IMR-90 (cell line): Measurements from ENCODE around the gene PCED1B. TPM values are rescaled to one million over a fixed set of nuclear protein-coding genes. Genes with fewer than 3 reads are reported as not detected.

Experiments
- ATAC-seq: fragments of 200-7000 bp; cut with Tn5 transposase; 2 replicates; pipeline ENCODE4 v1.9.1; 2020; ENCODE audit warnings: low read depth, mild to moderate bottlenecking, moderate library complexity
- BruUV-seq: library from RNA; stranded (reverse); fragments of 400-500 nt; replicated peaks from 2 replicates; lab custom pipeline; 2021; lab: Mats Ljungman, UMichigan
- CTCF ChIA-PET: fragments of 300-600 bp; formaldehyde crosslinking; extraction: SDS; loops from one replicate; lab custom pipeline; 2021; ENCODE audit warnings: antibody characterized with exemption; lab: Yijun Ruan, JAX
- POLR2A ChIA-PET: fragments of 300-600 bp; sonication (Branson Sonifier 250); formaldehyde crosslinking; loops from one replicate; lab custom pipeline; 2022; ENCODE audit warnings: antibody characterized with exemption; ENCODE audit not compliant: unreplicated experiment; lab: Charles Lee
- DNase-seq: peaks from one replicate; pipeline ENCODE4 v3.0.0; 2013
- H2AFZ ChIP-seq: replicated peaks from 2 replicates; pipeline ENCODE3; 2013; ENCODE audit warnings: low read length, mild to moderate bottlenecking; ENCODE audit not compliant: poor library complexity
- H2AK5ac ChIP-seq: 2 replicates; pipeline ENCODE4 v1.6.1; 2013; ENCODE audit warnings: low read depth, low read length, inconsistent platforms
- H2AK9ac ChIP-seq: replicated peaks from 2 replicates; pipeline ENCODE3; 2013; ENCODE audit warnings: mild to moderate bottlenecking, low read depth, low read length, moderate library complexity; ENCODE audit not compliant: poor library complexity
- H2BK120ac ChIP-seq: 2 replicates; pipeline ENCODE4 v1.6.1; 2013; ENCODE audit warnings: low read depth, low read length, inconsistent platforms
- H2BK15ac ChIP-seq: 3 replicates; pipeline ENCODE4 v1.6.1; 2013; ENCODE audit warnings: low read depth, low read length, inconsistent platforms
- H2BK20ac ChIP-seq: 2 replicates; pipeline ENCODE4 v1.6.1; 2013; ENCODE audit warnings: low read depth, mild to moderate bottlenecking, inconsistent platforms, low read length, moderate library complexity
- H2BK5ac ChIP-seq: 2 replicates; pipeline ENCODE4 v1.6.1; 2013; ENCODE audit warnings: mild to moderate bottlenecking, low read depth, low read length, inconsistent platforms; ENCODE audit not compliant: poor library complexity, severe bottlenecking
- H3K14ac ChIP-seq: replicated peaks from 2 replicates; pipeline ENCODE4 v1.6.1; 2013; ENCODE audit warnings: low read depth, low read length, inconsistent platforms
- H3K18ac ChIP-seq: 2 replicates; pipeline ENCODE4 v1.6.1; 2013; ENCODE audit warnings: low read depth, low read length, control low read depth
- H3K23ac ChIP-seq: 2 replicates; pipeline ENCODE4 v1.6.1; 2013; ENCODE audit warnings: low read depth, low read length, inconsistent platforms
- H3K27ac ChIP-seq: 2 replicates; pipeline ENCODE4 v1.5.1; 2013; ENCODE audit warnings: mild to moderate bottlenecking, control low read depth, low read length; ENCODE audit not compliant: insufficient read depth
- H3K27me3 ChIP-seq: 2 replicates; pipeline ENCODE4 v1.6.1; 2013; ENCODE audit warnings: low read length; ENCODE audit not compliant: control insufficient read depth, insufficient read depth
- H3K36me3 ChIP-seq: 2 replicates; pipeline ENCODE4 v1.6.1; 2013; ENCODE audit warnings: low read length, mixed read lengths; ENCODE audit not compliant: control insufficient read depth, insufficient read depth
- H3K4ac ChIP-seq: 2 replicates; pipeline ENCODE4 v1.6.1; 2013; ENCODE audit warnings: low read depth, low read length, inconsistent platforms
- H3K4me1 ChIP-seq: 2 replicates; pipeline ENCODE4 v1.6.1; 2013; ENCODE audit warnings: low read length, mixed read lengths; ENCODE audit not compliant: control insufficient read depth, insufficient read depth
- H3K4me2 ChIP-seq: 2 replicates; pipeline ENCODE4 v1.6.1; 2013; ENCODE audit warnings: low read depth, mild to moderate bottlenecking, control low read depth, low read length, moderate library complexity
- H3K4me3 ChIP-seq: 2 replicates; pipeline ENCODE4 v1.5.1; 2013; ENCODE audit warnings: low read depth, mild to moderate bottlenecking, control low read depth, low read length, moderate library complexity; ENCODE audit not compliant: insufficient read depth
- H3K56ac ChIP-seq: 2 replicates; pipeline ENCODE4 v1.6.1; 2013; ENCODE audit warnings: low read length, inconsistent platforms; ENCODE audit not compliant: insufficient read depth; ENCODE audit errors: extremely low read depth
- H3K79me1 ChIP-seq, 2 experiments: 2 replicates each; pipeline ENCODE4 v1.6.1; 2013; ENCODE audit warnings: low read length in 2 of 2, inconsistent platforms in 1 of 2, low read depth in 1 of 2
- H3K9ac ChIP-seq: 2 replicates; pipeline ENCODE4 v1.6.1; 2013; ENCODE audit warnings: low read depth, low read length, control low read depth
- H3K9me1 ChIP-seq: 2 replicates; pipeline ENCODE4 v1.6.1; 2013; ENCODE audit warnings: low read length, inconsistent platforms; ENCODE audit not compliant: insufficient read depth
- H3K9me3 ChIP-seq: 2 replicates; pipeline ENCODE4 v1.6.1; 2013; ENCODE audit warnings: low read length; ENCODE audit not compliant: control insufficient read depth, insufficient read depth
- H4K20me1 ChIP-seq: 2 replicates; pipeline ENCODE4 v1.6.1; 2013; ENCODE audit warnings: low read length, inconsistent platforms; ENCODE audit not compliant: insufficient read depth
- H4K5ac ChIP-seq: 2 replicates; pipeline ENCODE4 v1.6.1; 2013; ENCODE audit warnings: mild to moderate bottlenecking, low read depth, low read length, control low read depth
- H4K8ac ChIP-seq, 2 experiments: 2 replicates each; pipeline ENCODE4 v1.6.1; 2013; ENCODE audit warnings: low read depth in 2 of 2, low read length in 2 of 2, control low read depth in 1 of 2, inconsistent platforms in 1 of 2
- H4K91ac ChIP-seq: 2 replicates; pipeline ENCODE4 v1.6.1; 2013; ENCODE audit warnings: low read depth, low read length, inconsistent platforms; ENCODE audit not compliant: insufficient read depth
- BHLHE40 ChIP-seq: fragments of 150-350 bp; IDR thresholded peaks from 2 replicates; pipeline ENCODE4 v1.6.1; 2016; ENCODE audit warnings: mild to moderate bottlenecking, low read depth, low read length
- CHD1 ChIP-seq: IDR thresholded peaks from 2 replicates; pipeline ENCODE4 v1.6.1; 2012; ENCODE audit warnings: low read depth, low read length, improper control_type of control experiment
- FOS ChIP-seq: fragments of 150-350 bp; IDR thresholded peaks from 2 replicates; pipeline ENCODE4 v1.6.1; 2016; ENCODE audit warnings: low read depth, low read length
- MAFK ChIP-seq: IDR thresholded peaks from 2 replicates; pipeline ENCODE4 v1.6.1; 2012; ENCODE audit warnings: low read depth, low read length, improper control_type of control experiment
- MAZ ChIP-seq: IDR thresholded peaks from 2 replicates; pipeline ENCODE4 v1.6.1; 2012; ENCODE audit warnings: low read depth, mild to moderate bottlenecking, low read length, improper control_type of control experiment, moderate library complexity, borderline replicate concordance
- MXI1 ChIP-seq: IDR thresholded peaks from 2 replicates; pipeline ENCODE4 v1.6.1; 2012; ENCODE audit warnings: low read depth, mild to moderate bottlenecking, low read length, moderate library complexity, borderline replicate concordance
- NFE2L2 ChIP-seq: fragments of 150-350 bp; IDR thresholded peaks from 2 replicates; pipeline ENCODE4 v1.6.1; 2016; ENCODE audit warnings: low read depth, mild to moderate bottlenecking, low read length
- POLR2A ChIP-seq: IDR thresholded peaks from 2 replicates; pipeline ENCODE4 v1.6.1; 2012; ENCODE audit warnings: mild to moderate bottlenecking, low read depth, low read length
- RAD21 ChIP-seq: IDR thresholded peaks from 2 replicates; pipeline ENCODE4 v1.6.1; 2012; ENCODE audit warnings: low read length, improper control_type of control experiment
- RCOR1 ChIP-seq: IDR thresholded peaks from 2 replicates; pipeline ENCODE4 v1.6.1; 2012; ENCODE audit warnings: mild to moderate bottlenecking, low read length, improper control_type of control experiment; ENCODE audit not compliant: insufficient replicate concordance
- SMC3 ChIP-seq: fragments of 150-350 bp; IDR thresholded peaks from 2 replicates; pipeline ENCODE4 v1.6.1; 2016; ENCODE audit warnings: low read depth, mild to moderate bottlenecking, antibody characterized with exemption, low read length, moderate library complexity
- WGBS, 2 experiments: methylation state at CpG; one replicate each; pipeline versions ENCODE4 v1.1.5 to v1.1.7; 2013; ENCODE audit warnings: missing lambda C conversion rate in 2 of 2; ENCODE audit not compliant: insufficient read length in 1 of 2; ENCODE audit errors: extremely low coverage in 2 of 2; 5-methylcytosine and 5-hydroxymethylcytosine counted together
- dilution Hi-C: fragments of 300-500 bp; cut with HindIII; formaldehyde crosslinking; loops from one replicate; pipeline ENCODE4 v1.14.3; 2018; ENCODE audit warnings: low sequenced_read_pairs; ENCODE audit not compliant: unreplicated experiment
- in situ Hi-C: fragments of 300-500 bp; cut with MboI; formaldehyde crosslinking; loops from 3 replicates; pipeline ENCODE4 v1.14.3; 2019; ENCODE audit warnings: low sequenced_read_pairs, inconsistent platforms, mixed read lengths
- intact Hi-C: fragments of 100-400 bp; cut with micrococcal nuclease; formaldehyde crosslinking; loops from 2 replicates; pipeline ENCODE4 v1.10.0; 2022
- polyA plus RNA-seq, 3 experiments: library from polyadenylated mRNA; depleted of rRNA; stranded (reverse); fragments of >200 nt; gene quantifications; 2 replicates each; pipeline ENCODE4 v1.2.3, GENCODE V29; 2012; ENCODE audit warnings: low replicate concordance in 1 of 3
- total RNA-seq: library from RNA; depleted of rRNA; stranded (reverse); fragments of >200 nt; gene quantifications from 2 replicates; pipeline ENCODE4 v1.2.3, GENCODE V29; 2012
- TF ChIP-seq, protein P1 (sequence below): fragments of 150-350 bp; IDR thresholded peaks from 2 replicates; pipeline ENCODE4 v1.6.1; 2016; ENCODE audit warnings: low read depth, mild to moderate bottlenecking, low read length, moderate library complexity, borderline replicate concordance
- TF ChIP-seq, protein P2 (sequence below): fragments of 150-350 bp; IDR thresholded peaks from 2 replicates; pipeline ENCODE4 v1.6.1; 2017; ENCODE audit warnings: mild to moderate bottlenecking, antibody characterized with exemption, low read length, low read depth
- TF ChIP-seq, protein P3 (sequence below): conservative IDR thresholded peaks from 2 replicates; pipeline ENCODE4 v1.5.1; 2012; ENCODE audit warnings: mild to moderate bottlenecking, low read depth, low read length, improper control_type of control experiment

PCED1B gene
- total and polyA plus RNA-seq, 2 of the 4 experiments (the other 2 are of a cell fraction) = 0.36 to 2.6 TPM

DNA sequence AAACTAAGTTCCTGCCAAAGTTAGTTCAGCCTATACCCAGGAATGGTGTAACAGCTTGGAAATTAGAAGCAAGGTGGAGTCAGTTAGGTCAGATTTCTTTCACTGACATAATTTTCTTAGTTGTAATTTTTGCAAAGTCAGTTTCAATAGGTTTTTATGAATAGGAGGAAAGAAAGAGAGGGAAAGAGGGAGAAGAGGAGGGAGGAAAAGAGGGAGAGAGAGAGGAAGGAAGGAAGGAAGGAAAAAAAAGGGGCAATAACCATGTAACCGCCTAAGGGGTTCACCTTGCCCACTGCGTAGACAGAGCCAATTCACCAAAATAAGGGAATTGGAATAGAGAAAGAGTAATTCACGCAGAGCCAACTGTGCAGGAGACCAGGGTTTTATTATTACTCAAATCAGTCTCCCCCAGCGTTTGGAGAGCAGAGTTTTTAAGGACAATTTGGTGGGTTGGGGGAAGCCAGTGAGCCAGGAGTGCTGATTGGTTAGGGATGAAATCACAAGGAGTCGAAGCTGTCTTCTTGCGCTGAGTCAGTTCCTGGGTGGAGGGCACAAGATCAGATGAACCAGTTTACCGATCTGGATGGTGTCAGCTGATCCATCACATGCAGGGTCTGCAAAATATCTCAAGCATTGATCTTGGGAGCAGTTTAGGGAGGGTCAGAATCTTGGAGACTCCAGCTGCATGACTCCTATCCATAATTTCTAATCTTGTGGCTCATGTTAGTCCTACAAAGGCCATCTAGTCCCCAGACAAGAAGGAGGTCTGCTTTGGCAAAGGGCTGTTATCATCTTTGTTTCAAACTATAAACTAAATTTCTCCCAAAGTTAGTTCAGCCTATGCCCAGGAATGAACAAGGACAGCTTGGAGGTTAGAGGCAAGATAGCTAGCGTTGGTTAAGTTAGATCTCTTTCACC is 126.4 kb downstream of the PCED1B start:
- no peaks in the 10 kb centered on the region for H3K27me3 ChIP-seq
- intact Hi-C loops (no loop called here), in situ Hi-C loops (no loop called here), dilution Hi-C loops (no loop called here)
- no TSS peak for BruUV-seq
- no peak overlapping the region for H4K8ac ChIP-seq
- H3K9me3 ChIP-seq = peaks cover 3% of the 10 kb centered on the region; the same call in 1 of the 2 replicates
- WGBS, 2 experiments = 57% methylated on average over 3 of the region's 8 CpGs; no CpG with 5 or more reads in 1 of the 2 experiments
- DNase-seq = no peak
- no peak for ATAC-seq
- H3K23ac ChIP-seq = no peak overlapping the region
- no peak overlapping the region for H2AK9ac ChIP-seq
- no peak overlapping the region; the same call in 1 of the 2 replicates for H3K14ac ChIP-seq
- H3K79me1 ChIP-seq = 0 out of 4 replicates have a peak, but pooled peaks cover 0 to 2% of the 10 kb centered on the region in 2 experiments
- no peak overlapping the region for H4K5ac ChIP-seq
- no peak overlapping the region for H3K18ac ChIP-seq
- no peak overlapping the region for H2BK5ac ChIP-seq
- H4K91ac ChIP-seq = no peak overlapping the region
- H3K9me1 ChIP-seq = peaks cover 11% of the 10 kb centered on the region
- H3K4me2 ChIP-seq = no peak overlapping the region
- H2BK15ac ChIP-seq = no peak overlapping the region; the same call in 2 of the 3 replicates
- H2AFZ ChIP-seq = no peak overlapping the region
- H3K56ac ChIP-seq = no peak overlapping the region
- no peak overlapping the region for H2BK120ac ChIP-seq
- no peak overlapping the region for H2BK20ac ChIP-seq
- H4K20me1 ChIP-seq = no peaks in the 10 kb centered on the region
- no peak overlapping the region for H3K9ac ChIP-seq
- no peak overlapping the region for H2AK5ac ChIP-seq
- no peak overlapping the region for H3K4me3 ChIP-seq
- peaks cover 2% of the 10 kb centered on the region; the same call in 1 of the 2 replicates for H3K4me1 ChIP-seq
- CTCF ChIA-PET = no interaction called here
- POLR2A ChIA-PET = no interaction called here
- no peak overlapping the region for H3K4ac ChIP-seq
- H3K27ac ChIP-seq = no peak overlapping the region
- H3K36me3 ChIP-seq = no peaks in the 10 kb centered on the region
- no peak for TF ChIP-seq NFE2L2
- no peak for TF ChIP-seq RAD21
- no peak for TF ChIP-seq POLR2A
- no peak for TF ChIP-seq MAFK
- no peak for TF ChIP-seq RCOR1
- TF ChIP-seq SMC3 = no peak
- TF ChIP-seq BHLHE40 = no peak
- TF ChIP-seq MXI1 = no peak
- TF ChIP-seq, protein P1, sequence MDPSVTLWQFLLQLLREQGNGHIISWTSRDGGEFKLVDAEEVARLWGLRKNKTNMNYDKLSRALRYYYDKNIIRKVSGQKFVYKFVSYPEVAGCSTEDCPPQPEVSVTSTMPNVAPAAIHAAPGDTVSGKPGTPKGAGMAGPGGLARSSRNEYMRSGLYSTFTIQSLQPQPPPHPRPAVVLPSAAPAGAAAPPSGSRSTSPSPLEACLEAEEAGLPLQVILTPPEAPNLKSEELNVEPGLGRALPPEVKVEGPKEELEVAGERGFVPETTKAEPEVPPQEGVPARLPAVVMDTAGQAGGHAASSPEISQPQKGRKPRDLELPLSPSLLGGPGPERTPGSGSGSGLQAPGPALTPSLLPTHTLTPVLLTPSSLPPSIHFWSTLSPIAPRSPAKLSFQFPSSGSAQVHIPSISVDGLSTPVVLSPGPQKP = no peak
- no peak for TF ChIP-seq CHD1
- TF ChIP-seq, protein P2, sequence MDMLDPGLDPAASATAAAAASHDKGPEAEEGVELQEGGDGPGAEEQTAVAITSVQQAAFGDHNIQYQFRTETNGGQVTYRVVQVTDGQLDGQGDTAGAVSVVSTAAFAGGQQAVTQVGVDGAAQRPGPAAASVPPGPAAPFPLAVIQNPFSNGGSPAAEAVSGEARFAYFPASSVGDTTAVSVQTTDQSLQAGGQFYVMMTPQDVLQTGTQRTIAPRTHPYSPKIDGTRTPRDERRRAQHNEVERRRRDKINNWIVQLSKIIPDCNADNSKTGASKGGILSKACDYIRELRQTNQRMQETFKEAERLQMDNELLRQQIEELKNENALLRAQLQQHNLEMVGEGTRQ = no peak
- TF ChIP-seq, protein P3, sequence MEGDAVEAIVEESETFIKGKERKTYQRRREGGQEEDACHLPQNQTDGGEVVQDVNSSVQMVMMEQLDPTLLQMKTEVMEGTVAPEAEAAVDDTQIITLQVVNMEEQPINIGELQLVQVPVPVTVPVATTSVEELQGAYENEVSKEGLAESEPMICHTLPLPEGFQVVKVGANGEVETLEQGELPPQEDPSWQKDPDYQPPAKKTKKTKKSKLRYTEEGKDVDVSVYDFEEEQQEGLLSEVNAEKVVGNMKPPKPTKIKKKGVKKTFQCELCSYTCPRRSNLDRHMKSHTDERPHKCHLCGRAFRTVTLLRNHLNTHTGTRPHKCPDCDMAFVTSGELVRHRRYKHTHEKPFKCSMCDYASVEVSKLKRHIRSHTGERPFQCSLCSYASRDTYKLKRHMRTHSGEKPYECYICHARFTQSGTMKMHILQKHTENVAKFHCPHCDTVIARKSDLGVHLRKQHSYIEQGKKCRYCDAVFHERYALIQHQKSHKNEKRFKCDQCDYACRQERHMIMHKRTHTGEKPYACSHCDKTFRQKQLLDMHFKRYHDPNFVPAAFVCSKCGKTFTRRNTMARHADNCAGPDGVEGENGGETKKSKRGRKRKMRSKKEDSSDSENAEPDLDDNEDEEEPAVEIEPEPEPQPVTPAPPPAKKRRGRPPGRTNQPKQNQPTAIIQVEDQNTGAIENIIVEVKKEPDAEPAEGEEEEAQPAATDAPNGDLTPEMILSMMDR = no peak
- no peak for TF ChIP-seq MAZ
- no peak for TF ChIP-seq FOS
